Sigmoid colon (tissue), 4 donors: ENCODE measurements around the gene LIN7B.

Experiments used
- EP300 ChIP-seq, 4 donors: sonication (generic); formaldehyde crosslinking; IDR thresholded peaks; one replicate each; pipeline ENCODE4 v1.6.1; 2017; ENCODE audit warnings: antibody characterized with exemption in 4 of 4
- POLR2AphosphoS5 ChIP-seq, 4 donors: sonication (generic); formaldehyde crosslinking; IDR thresholded peaks; one replicate each; pipeline ENCODE4 v1.6.1; 2017; ENCODE audit warnings: antibody characterized with exemption in 4 of 4
- TF ChIP-seq, protein P1 (sequence below), 4 experiments: fragments of 450-650 bp in 3 of 4; fragments of 200-600 bp in 1 of 4; IDR thresholded peaks; one replicate each; pipeline ENCODE4 v1.5.1; 2016 to 2019; ENCODE audit warnings: antibody characterized with exemption in 4 of 4, mild to moderate bottlenecking in 3 of 4, moderate library complexity in 2 of 4

DNA sequence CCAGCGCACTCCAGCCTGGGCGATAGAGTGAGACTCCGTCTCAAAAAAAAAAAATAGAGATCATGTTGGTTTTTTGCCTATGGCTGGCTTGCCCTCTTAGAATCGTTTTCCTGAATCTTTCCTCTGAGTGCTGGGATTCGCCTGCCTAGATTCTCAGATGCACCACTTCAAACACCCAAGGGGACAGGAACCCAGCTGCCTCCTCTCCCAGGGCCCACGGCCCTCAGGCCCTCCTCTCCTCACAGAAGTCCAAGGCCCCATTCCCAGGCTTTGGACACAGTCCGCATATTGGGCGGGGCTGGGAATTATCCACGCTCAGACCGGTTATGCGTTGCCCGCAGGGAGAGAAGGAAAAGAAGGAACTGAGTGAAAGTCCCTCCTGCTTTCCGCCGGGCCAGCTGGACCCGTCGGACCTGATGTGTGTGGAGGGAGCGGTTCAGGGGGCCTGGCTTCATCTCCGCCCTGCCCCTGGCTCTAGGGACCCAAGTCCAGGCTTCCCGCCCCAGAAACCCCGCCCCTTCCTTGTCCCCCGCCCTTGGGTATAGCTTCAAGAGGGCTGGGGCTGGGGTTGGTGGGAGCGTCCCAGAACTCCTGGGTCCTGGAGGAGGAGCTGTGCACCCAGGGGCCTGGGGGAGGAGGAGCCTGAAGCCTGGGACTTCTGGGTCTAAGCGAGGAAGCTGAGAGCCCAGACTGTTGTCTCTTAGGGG is 11.0 kb downstream of the LIN7B start:
- TF ChIP-seq EP300 (IDR thresholded peaks at IDR 0.05) (no peak), POLR2AphosphoS5 (IDR thresholded peaks at IDR 0.05) (no peak)
- TF ChIP-seq, protein P1, sequence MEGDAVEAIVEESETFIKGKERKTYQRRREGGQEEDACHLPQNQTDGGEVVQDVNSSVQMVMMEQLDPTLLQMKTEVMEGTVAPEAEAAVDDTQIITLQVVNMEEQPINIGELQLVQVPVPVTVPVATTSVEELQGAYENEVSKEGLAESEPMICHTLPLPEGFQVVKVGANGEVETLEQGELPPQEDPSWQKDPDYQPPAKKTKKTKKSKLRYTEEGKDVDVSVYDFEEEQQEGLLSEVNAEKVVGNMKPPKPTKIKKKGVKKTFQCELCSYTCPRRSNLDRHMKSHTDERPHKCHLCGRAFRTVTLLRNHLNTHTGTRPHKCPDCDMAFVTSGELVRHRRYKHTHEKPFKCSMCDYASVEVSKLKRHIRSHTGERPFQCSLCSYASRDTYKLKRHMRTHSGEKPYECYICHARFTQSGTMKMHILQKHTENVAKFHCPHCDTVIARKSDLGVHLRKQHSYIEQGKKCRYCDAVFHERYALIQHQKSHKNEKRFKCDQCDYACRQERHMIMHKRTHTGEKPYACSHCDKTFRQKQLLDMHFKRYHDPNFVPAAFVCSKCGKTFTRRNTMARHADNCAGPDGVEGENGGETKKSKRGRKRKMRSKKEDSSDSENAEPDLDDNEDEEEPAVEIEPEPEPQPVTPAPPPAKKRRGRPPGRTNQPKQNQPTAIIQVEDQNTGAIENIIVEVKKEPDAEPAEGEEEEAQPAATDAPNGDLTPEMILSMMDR (IDR thresholded peaks at IDR 0.05): no peak
